OCI-LY7 (cell line): ENCODE data around the gene MPV17L2. TPM values are rescaled to one million over a fixed set of nuclear protein-coding genes. Genes with fewer than 3 reads are reported as not detected.

Experiments used
- BruUV-seq: library from RNA; stranded (reverse); fragments of 400-500 nt; replicated peaks from 2 replicates; lab custom pipeline; 2021; lab: Mats Ljungman, UMichigan
- CTCF ChIA-PET: fragments of 300-600 bp; sonication (Branson Sonifier 250); formaldehyde crosslinking; loops from one replicate; lab custom pipeline; 2022; ENCODE audit warnings: antibody characterized with exemption; ENCODE audit not compliant: unreplicated experiment; lab: Charles Lee
- POLR2A ChIA-PET: fragments of 300-600 bp; sonication (Branson Sonifier 250); formaldehyde crosslinking; loops from one replicate; lab custom pipeline; 2022; ENCODE audit warnings: antibody characterized with exemption; lab: Charles Lee
- DNase-seq: peaks from one replicate; pipeline ENCODE4 v3.0.0-alpha.2; 2015; ENCODE audit warnings: low spot score
- H2AFZ ChIP-seq: fragments of 200-600 bp; sonication (generic), shearing (Covaris generic); 2 replicates; pipeline ENCODE4 v1.6.1; 2014; ENCODE audit warnings: mild to moderate bottlenecking, antibody characterized with exemption, low read length, moderate library complexity
- H3K27ac ChIP-seq: fragments of 200-600 bp; sonication (generic); 2 replicates; pipeline ENCODE4 v1.5.1; 2014; ENCODE audit warnings: mixed run types, low read depth, mild to moderate bottlenecking, moderate library complexity, low read length, inconsistent platforms; ENCODE audit not compliant: poor library complexity, severe bottlenecking
- H3K36me3 ChIP-seq: fragments of 200-600 bp; sonication (generic); 2 replicates; pipeline ENCODE4 v1.6.1; 2014; ENCODE audit warnings: mild to moderate bottlenecking, antibody characterized with exemption, low read length, moderate library complexity, mixed read lengths; ENCODE audit not compliant: insufficient read depth
- H3K4me1 ChIP-seq: fragments of 200-600 bp; sonication (generic); 2 replicates; pipeline ENCODE4 v1.5.1; 2014; ENCODE audit warnings: mild to moderate bottlenecking, low read length; ENCODE audit not compliant: insufficient read depth, poor library complexity, severe bottlenecking
- H3K4me2 ChIP-seq: fragments of 200-600 bp; sonication (generic); 2 replicates; pipeline ENCODE4 v1.6.1; 2014; ENCODE audit warnings: mild to moderate bottlenecking, low read length
- H3K4me3 ChIP-seq: fragments of 200-600 bp; sonication (generic); 2 replicates; pipeline ENCODE4 v1.5.1; 2014; ENCODE audit warnings: mild to moderate bottlenecking, low read depth, low read length; ENCODE audit not compliant: poor library complexity, severe bottlenecking
- H3K79me2 ChIP-seq: fragments of 200-600 bp; sonication (generic); 2 replicates; pipeline ENCODE4 v1.6.1; 2016; ENCODE audit warnings: low read depth, mild to moderate bottlenecking, low read length, moderate library complexity, mixed read lengths; ENCODE audit not compliant: insufficient read depth
- H3K9me2 ChIP-seq: fragments of 200-600 bp; sonication (generic); 2 replicates; pipeline ENCODE4 v1.6.1; 2016; ENCODE audit warnings: mild to moderate bottlenecking, low read length, mixed read lengths; ENCODE audit not compliant: insufficient read depth
- H3K9me3 ChIP-seq: fragments of 200-600 bp; sonication (generic); 2 replicates; pipeline ENCODE4 v1.6.1; 2014; ENCODE audit warnings: mild to moderate bottlenecking, mixed run types, low read length, mixed read lengths
- H4K20me1 ChIP-seq: fragments of 200-600 bp; sonication (generic); 2 replicates; pipeline ENCODE4 v1.6.1; 2014; ENCODE audit warnings: mild to moderate bottlenecking, antibody characterized with exemption, low read length, moderate library complexity, mixed read lengths; ENCODE audit not compliant: insufficient read depth
- EZH2phosphoT487 ChIP-seq: fragments of 200-600 bp; sonication (generic); IDR thresholded peaks from 2 replicates; pipeline ENCODE4 v1.6.1; 2018; ENCODE audit warnings: low read depth, borderline replicate concordance, mild to moderate bottlenecking, mixed run types, antibody characterized with exemption, low read length, moderate library complexity, mixed read lengths
- intact Hi-C: fragments of 100-400 bp; cut with micrococcal nuclease; formaldehyde crosslinking; loops from one replicate; pipeline ENCODE4 v1.10.0; 2022; ENCODE audit not compliant: unreplicated experiment
- total RNA-seq, 2 experiments: library from RNA; depleted of rRNA in 1 of 2; stranded (reverse); fragments of >200 nt in 1 of 2; shearing (Covaris generic) in 1 of 2; gene quantifications; 2 replicates each; pipeline ENCODE4 v1.2.3, GENCODE V29; 2014 to 2022
- TF ChIP-seq, protein P1 (sequence below): fragments of 200-600 bp; sonication (generic); conservative IDR thresholded peaks from 2 replicates; pipeline ENCODE4 v1.5.1; 2014; ENCODE audit warnings: mild to moderate bottlenecking, antibody characterized with exemption, low read length, moderate library complexity, mixed read lengths

Gene MPV17L2
- total RNA-seq, 2 experiments from 2014 or later = 22.6 to 23.7 TPM

DNA sequence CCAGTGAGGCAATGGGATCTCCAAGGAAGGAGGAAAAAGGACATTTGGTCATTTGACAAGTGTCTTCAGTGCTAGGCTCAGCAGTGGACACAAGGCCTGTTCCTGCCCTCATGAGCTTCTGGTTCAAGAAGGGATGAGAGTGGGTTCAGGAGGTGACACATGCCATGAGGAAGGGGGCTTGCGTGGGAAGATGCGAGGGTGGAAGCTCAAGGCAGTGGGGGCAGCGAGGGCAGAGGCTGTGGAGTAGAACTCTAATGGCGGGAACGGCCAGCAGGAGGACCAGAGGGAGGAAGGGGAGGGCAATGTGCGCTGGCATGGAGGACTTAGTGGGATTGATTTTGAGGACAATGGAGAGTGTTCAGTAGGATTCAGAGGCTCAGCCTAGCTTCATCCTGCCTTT is 36.8 kb upstream of the MPV17L2 start:
- ChIA-PET POLR2A (no interaction called here), CTCF (no interaction called here)
- Histone ChIP-seq H3K79me2 (peaks cover 3% of the 10 kb centered on the region; the same call in 1 of the 2 replicates), H2AFZ (no peak overlapping the region), H4K20me1 (no peaks in the 10 kb centered on the region), H3K27ac (no peak overlapping the region), H3K9me2 (no peaks in the 10 kb centered on the region), H3K4me3 (no peak overlapping the region), H3K4me2 (no peak overlapping the region), H3K9me3 (no peaks in the 10 kb centered on the region), H3K4me1 (peaks cover 43% of the 10 kb centered on the region), H3K36me3 (peaks cover 3% of the 10 kb centered on the region; the same call in 1 of the 2 replicates)
- TF ChIP-seq EZH2phosphoT487 = no peak
- intact Hi-C loops = no loop called here
- DNase-seq = no peak
- no TSS peak for BruUV-seq

DNA sequence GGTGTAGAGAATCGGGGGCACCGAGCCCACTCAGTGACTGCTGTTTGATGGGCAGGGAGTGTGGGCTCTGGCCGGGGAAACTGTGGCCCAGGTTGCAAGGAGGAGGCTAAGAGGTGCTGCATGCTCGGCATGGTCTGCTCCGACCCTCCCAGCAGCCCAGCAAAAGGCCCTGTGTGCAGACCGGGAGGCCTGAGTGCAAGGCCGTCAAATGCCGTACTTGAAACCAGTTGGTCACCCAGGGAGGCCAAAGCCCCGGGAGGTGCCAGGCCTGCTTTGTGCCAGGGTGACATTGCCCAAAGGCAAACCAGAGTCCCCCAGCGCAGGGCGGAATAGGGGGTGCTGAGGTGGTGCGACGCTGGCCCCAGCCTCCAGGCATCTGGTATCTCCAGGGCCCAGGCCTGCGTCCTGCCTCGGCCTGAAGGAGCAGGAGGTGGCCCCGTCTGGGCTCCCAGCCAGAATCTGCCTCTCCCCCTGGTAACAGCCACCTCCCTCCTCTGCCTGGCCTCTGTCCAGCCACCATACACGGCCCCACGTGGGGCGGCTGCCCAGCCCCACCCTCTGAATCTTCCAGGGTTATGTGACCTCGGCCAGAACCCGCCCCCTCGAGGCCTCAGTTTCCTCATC is 36.1 kb upstream of the MPV17L2 start:
- Histone ChIP-seq H3K4me1 (peaks cover 41% of the 10 kb centered on the region), H3K9me2 (no peaks in the 10 kb centered on the region), H2AFZ (no peak overlapping the region), H3K36me3 (peaks cover 1% of the 10 kb centered on the region; the same call in 1 of the 2 replicates), H3K79me2 (peaks cover 3% of the 10 kb centered on the region; the same call in 1 of the 2 replicates), H3K27ac (no peak overlapping the region), H3K4me3 (no peak overlapping the region), H3K9me3 (no peaks in the 10 kb centered on the region), H4K20me1 (no peaks in the 10 kb centered on the region), H3K4me2 (peak overlapping the region; percentile 48)
- DNase-seq = no peak
- no peak for TF ChIP-seq EZH2phosphoT487
- TF ChIP-seq, protein P1, sequence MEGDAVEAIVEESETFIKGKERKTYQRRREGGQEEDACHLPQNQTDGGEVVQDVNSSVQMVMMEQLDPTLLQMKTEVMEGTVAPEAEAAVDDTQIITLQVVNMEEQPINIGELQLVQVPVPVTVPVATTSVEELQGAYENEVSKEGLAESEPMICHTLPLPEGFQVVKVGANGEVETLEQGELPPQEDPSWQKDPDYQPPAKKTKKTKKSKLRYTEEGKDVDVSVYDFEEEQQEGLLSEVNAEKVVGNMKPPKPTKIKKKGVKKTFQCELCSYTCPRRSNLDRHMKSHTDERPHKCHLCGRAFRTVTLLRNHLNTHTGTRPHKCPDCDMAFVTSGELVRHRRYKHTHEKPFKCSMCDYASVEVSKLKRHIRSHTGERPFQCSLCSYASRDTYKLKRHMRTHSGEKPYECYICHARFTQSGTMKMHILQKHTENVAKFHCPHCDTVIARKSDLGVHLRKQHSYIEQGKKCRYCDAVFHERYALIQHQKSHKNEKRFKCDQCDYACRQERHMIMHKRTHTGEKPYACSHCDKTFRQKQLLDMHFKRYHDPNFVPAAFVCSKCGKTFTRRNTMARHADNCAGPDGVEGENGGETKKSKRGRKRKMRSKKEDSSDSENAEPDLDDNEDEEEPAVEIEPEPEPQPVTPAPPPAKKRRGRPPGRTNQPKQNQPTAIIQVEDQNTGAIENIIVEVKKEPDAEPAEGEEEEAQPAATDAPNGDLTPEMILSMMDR = no peak
- CTCF ChIA-PET = no interaction called here
- intact Hi-C loops = no loop called here
- POLR2A ChIA-PET = no interaction called here
- BruUV-seq = no TSS peak

DNA sequence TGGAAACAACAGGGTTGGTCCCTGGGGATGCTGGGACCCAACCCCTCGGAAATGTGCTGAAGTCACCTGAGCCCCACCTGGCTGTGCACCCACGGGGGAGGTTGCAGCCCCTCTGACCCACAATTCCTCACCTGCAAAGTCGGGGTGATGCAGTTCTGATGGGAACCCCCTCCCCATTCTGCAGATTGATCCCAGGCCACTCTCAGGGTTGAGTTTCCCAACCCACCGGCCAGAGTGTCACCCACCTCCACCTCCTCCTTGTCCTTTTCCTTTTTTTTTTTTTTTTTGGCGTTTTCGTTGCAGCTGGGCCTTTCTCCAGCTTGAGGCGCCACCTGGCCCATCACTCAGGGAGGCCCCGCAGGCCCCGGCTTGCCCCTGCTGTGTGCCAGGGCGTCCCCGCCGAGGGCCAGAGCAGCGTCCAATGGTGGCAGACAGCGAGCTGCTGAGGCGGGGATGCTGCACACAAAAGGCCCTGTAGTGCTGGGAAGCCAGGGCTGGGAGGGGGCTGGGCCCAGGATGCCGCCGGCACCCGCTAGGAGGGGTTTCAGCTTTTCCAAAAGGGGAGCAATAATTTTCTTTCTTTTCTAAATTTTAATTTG is 35.5 kb upstream of the MPV17L2 start:
- Histone ChIP-seq H3K4me1 (peaks cover 38% of the 10 kb centered on the region), H2AFZ (no peak overlapping the region), H3K79me2 (peaks cover 3% of the 10 kb centered on the region; the same call in 1 of the 2 replicates), H3K4me2 (peak overlapping the region; percentile 48), H3K9me2 (no peaks in the 10 kb centered on the region), H4K20me1 (no peaks in the 10 kb centered on the region), H3K36me3 (peaks cover 6% of the 10 kb centered on the region; the same call in 1 of the 2 replicates), H3K4me3 (no peak overlapping the region), H3K9me3 (no peaks in the 10 kb centered on the region), H3K27ac (peak overlapping the region; percentile 19)
- no peak for TF ChIP-seq EZH2phosphoT487
- TF ChIP-seq, protein P1 = 0 out of 2 replicates have a peak, but pooled peaks have one; percentile 23
- CTCF ChIA-PET = no interaction called here
- intact Hi-C loops = no loop called here
- POLR2A ChIA-PET = interaction anchor here (0.6 kb wide), 1 partner anchor 125 kb away, joined by 3 read pairs; no protein-coding TSS in a partner anchor
- BruUV-seq = no TSS peak
- peak; percentile 40 for DNase-seq
